Stimulated activated CD4-positive, alpha-beta T cell treated with anti-CD3 and anti-CD28 coated beads, Interleukin-4, amount 100 ng/mL, for 4 hours (primary cell): Measurements from ENCODE around the gene TRIM67.

Experiments used
- DNase-seq, 2 experiments: peaks; one replicate each; pipeline ENCODE4 v3.0.0-alpha.2; 2020

The TRIM67 gene

DNA sequence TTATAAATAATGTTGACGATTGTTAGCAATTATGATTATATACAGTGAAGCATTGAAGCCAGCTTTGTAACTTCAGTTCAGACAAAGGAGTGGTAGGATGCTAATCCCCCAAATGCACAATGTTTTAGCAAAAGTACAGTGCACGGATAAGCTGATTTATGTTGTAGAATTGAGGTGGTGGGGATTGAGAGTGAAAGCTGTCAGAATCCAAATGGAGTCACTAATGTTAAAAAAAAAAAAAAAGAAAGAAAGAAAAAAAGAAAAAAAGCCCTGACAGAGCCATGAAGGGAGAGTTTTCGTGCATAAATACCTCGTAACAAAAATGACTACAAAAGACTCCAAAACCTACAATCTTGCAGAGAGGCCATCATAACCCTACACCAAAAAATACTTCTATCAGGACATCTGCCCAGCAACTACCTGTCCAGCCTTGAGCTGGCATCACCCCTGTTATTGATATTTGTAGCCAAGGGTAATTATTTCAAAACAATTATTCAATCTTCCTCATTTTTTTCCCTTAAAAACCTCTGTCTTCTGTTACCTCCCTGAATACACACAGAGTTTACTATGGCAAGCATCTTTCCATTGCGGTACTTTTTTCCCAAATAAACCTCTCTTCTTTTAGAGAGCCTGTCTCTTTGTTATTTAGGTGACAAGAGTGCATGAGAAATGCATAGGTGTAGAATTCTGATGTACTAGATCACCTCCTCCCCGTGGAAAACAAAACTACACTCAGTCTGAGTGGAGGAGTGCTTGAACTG lies 2.5 kb upstream of the TRIM67 start:
- DNase-seq: no peak

DNA sequence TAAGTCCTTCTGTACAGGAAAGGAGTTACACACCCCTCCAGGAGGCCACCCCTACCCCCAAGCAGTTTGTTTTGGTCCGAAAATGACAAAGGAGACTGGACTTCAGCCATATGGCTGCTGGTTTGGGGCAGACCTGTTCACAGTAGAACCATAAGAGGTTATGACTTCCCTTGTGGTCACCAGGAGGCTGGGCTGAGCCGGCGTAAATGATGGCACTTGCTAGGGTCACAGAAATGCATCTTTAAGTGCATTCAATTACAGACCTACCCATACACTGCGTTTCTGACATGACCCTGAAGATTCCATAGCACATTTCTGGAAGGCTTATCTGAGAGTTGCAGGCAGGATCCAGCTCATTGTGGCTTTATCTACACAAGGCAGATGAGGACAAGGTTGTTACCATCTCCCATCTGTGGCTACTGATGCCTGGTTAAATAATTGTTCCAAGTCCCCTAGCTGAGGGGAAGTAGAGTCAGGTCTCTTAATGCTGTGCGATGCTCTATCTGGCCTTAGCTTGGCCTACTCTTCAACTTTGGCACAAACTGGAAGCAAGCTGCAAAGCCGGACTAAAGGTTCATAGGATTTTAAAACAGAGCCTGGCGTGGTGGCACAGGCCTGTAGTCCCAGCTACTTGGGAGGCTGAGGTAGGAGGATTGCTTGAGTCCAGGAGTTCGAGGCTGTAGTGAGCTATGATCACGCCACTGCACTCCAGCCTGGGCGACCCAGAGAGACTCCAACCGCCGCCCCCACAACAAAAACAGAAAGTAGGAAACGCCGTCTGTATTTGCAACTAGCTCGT lies 1.7 kb upstream of the TRIM67 start:
- no peak for DNase-seq

DNA sequence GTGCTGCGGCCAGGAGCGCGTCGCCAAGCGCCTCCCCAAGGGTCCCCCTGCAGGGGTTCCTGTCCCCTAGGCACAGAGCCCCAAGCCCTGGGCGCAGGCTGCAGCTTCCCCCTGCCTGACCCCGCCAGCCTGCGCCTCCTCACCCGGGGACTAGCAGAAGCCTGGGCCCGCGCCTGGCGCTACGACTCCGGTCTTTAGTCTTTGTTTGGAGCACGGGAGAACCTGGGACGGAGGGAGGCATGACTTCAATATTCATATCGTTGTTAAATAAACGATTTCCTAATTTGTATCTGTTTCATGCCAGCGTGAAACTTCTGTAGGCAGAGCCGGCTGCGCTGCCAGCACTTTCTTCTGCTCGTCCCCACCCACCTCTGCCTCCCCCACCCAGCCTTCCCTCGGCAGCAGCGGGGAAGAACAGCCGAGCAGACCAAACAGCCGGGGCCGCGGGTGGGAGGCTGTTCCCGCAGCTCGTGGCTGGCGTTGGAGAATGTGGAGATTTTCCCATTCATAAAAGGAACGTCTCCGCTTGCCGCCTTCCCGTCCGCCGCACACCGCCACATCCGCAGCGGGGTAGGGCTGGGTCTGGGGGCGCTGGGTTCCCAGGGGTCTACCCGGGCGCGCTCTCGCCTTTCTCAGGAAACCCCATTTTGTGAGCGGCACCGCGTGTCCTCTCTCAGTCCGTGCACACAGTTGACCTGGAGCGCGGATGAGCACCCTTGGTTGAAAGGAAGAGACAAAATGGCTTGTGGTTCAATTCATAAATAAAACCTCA lies 777 bp upstream of the TRIM67 start:
- no peak for DNase-seq

DNA sequence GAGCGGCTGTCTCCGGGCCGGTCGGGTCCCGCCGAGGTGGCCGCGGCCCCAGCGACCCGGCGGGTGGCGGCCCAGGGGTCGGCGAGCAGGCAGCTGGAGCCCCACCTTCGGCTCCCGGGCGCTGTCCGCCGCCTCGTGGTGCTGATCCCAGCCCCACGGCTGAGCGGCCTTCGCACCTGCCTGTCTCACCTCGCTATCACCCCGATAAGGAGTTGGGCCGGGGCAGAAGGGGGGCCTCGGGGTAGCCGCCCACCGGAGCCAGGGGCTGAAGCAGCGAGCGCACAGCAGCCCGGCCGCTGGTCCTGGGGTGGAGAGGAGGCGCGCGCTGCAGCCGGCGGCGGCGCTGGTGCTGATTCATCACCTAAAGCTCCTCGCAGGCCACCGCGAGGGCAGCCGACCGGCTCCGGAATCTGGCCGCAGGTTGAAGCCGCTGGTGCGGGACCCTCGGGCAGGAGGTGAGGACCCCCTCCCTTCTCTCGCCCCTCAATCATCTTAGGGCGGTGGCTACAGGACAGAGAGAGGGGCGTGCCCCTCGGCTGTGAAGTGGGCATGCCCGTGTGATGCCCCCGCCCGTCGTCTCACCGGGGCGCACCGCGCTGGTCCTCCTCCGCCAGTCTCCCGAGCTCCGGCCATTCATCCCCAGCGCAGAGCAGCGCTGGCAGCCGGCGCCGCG lies 575 bp downstream of the TRIM67 start:
- DNase-seq: peak in 1 of 2 experiments; percentile 34

DNA sequence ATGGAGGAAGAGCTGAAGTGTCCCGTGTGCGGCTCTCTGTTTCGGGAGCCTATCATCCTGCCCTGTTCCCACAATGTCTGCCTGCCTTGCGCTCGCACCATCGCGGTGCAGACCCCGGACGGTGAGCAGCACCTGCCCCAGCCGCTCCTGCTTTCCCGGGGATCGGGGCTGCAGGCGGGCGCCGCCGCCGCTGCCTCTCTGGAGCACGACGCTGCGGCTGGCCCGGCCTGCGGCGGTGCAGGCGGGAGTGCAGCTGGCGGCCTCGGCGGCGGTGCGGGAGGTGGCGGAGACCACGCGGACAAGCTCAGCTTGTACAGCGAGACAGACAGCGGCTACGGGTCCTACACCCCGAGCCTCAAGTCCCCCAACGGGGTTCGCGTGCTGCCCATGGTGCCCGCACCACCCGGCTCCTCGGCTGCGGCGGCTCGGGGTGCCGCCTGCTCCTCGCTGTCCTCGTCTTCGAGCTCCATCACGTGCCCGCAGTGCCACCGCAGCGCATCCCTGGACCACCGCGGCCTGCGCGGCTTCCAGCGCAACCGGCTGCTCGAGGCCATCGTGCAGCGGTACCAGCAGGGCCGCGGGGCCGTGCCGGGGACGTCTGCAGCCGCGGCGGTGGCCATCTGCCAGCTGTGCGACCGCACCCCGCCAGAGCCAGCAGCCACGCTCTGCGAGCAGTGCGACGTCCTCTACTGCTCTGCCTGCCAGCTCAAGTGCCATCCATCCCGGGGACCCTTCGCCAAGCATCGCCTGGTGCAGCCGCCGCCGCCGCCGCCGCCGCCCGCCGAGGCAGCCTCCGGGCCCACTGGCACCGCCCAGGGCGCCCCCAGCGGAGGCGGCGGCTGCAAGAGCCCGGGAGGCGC lies 1.3 kb downstream of the TRIM67 start:
- no peak for DNase-seq

DNA sequence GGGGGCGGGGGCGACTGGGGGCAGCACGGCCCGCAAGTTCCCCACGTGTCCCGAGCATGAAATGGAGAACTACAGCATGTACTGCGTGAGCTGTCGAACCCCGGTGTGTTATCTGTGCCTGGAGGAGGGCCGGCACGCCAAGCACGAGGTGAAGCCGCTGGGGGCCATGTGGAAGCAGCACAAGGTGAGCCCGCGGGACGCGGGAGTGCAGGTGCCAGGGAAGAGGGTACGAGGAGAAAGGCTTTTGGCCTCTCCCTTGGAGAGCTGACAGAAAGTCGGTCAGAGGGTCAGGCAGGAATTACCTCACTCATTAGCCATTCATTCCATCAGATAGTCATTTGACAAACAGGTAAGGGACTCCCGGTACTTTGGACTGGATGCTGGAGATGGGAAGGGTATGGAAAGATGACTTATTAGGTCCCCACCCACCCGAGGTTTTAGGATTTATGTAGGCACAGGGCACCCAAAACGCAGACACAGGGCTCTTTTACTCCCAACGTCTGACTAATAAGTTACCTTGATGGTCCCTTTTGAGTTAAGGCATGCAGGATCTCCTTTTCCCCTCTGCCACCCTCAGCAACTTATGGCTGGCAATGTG lies 2.1 kb downstream of the TRIM67 start:
- no peak for DNase-seq

DNA sequence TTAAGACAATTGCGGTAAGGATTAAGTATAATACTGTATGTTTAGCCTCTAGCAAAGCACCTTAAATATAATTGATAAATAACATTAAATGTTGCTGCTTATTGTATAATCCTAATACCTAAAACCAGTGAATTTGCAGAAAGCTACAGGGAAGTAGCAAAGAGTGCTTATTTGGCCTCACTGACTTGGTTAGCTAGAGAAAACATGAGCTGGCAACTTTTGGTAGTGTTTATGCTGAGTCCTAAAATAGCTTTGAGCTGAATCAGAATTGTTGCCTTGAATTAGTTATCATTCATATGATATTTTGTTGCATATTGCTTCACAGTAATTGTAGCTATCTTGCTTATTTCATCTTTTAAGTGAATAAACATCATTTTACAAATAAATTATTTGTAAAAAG lies 3.5 kb downstream of the TRIM67 start:
- no peak for DNase-seq

DNA sequence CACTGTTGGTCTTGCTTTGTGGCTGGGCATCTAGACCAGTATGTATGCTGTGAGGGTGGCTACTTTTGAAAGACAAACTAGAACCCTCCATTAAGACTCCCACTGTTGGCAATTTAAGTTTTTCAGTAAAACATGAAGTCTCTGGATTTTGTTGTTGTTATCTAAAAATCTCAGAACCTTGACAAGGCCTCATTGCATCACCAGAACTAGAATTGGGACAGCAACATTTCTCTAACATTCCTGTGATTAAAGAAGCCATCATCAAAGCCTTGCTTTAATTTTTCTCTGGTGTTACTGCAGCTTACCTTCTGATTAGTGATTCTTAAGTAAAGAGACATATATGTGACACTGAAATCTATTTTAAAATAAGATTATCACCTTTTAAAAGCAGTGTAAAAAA lies 4.5 kb downstream of the TRIM67 start:
- DNase-seq: no peak

DNA sequence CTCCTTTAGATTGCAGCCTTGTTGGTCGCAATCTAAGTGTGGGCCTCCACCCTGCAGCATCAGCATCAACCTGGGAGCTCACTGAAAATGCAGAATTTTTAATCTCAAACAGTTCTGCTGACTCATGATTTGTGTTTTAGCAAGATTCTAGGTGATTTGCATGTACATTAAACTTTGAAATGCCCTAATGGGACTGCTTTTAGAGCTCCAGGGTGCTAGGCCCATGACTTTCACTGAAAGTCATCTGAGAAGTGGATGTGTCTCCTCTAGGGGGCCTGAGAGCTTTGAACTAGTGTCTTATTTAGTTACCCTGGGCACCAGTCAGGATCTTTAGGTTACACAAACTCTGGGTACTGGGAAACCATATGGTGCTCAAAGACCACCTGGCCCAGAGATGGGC lies 9.0 kb downstream of the TRIM67 start:
- DNase-seq: no peak

DNA sequence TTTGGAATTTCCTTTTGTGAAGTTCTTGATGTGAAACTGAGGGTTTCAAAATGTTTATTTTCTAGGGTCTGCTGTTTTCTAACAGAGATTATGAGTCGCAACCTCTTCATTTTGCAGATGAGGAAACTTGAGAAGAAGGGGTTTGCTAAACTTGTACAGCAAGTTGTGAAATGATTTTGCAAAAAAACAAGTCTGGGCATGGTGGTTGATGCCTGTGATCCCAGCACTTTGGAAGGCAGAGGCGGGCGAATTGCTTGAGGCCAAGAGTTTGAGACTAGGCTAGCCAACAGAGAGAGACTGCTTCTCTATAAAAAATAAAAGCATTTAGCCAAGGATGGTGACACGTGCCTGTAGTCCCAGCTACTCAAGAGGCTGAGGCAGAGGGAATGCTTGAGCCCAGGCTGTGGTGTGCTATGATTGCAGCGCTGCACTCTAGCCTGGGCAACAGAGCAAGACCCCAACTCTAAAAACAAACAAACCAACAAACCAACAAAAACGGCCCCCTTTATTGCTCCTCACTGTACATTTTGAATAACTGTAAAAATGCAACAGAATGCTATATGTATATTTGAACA lies 9.9 kb downstream of the TRIM67 start:
- DNase-seq: no peak

DNA sequence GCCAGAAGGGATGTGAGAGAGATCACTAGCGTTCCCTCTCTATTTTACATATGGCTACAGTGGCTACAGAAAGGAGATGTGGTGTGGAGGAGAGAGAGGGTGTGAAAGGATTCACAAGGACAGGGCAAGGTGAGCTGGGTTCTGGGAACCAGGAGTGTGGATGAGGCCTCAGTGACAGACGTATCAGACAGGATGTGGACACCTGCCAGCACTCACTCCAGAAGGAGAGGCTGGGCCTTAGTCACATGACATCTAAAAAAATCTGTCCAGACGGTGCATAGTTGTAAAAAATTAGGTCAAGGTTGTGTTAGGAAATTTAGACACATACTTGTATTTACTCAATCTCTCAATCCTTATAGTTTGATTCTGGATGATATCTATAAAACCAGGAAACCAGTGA lies 10.6 kb downstream of the TRIM67 start:
- no peak for DNase-seq

DNA sequence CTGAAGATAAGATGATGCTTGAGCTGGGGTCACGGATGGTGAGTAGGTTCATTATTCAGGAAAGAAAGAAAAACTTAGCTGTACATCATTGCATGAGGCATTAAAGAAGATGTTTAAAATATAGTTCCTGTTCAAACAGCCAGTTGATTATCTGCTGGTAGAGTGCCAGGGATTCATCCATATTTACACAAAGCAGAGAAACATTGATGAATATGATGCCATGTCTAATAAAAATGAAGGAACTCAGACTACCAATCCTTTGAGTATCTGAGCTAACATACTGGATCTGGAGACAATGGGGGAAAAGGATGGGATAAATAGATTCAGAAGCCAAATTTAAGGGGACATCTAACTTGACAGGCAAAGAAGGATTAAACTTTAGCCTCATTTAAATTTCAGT lies 14.6 kb downstream of the TRIM67 start:
- DNase-seq: no peak

DNA sequence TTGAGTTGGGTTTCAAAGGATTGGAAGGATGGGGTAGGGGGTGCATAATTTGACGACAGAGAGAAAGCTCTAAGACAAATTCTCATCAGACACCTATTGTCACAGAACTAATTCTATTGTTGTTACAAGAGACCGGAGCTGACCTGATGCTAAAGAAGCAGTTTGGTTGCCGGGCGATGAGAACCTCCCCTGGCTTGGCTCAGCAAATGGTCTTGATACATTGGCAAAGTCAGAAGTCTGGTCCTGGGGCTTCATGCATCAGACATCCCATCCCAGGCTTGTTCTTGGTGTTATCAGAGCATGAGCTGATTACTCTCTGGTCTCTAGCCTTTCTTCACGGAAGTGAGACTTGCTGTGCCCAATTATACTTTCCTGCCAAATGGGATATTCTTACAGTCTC lies 15.4 kb downstream of the TRIM67 start:
- no peak for DNase-seq

DNA sequence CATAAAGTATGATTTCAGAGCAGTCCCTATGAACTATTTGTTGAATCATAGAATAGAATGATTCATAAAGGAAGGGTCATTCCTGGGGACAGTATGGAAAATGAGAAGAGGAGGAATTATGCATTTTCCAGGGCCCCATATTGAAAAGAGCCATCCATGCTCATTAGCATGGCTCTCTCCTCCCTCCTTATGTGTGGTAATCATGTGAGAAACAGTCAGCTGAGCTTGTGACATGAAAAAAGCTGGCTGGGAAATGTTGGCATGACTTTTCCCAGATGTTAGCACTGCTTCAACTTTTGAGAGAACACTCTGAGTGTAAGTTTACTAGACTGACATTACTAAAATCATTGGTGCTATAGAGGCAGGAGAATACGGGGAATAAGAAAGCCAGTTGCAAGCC lies 16.1 kb downstream of the TRIM67 start:
- DNase-seq: no peak

DNA sequence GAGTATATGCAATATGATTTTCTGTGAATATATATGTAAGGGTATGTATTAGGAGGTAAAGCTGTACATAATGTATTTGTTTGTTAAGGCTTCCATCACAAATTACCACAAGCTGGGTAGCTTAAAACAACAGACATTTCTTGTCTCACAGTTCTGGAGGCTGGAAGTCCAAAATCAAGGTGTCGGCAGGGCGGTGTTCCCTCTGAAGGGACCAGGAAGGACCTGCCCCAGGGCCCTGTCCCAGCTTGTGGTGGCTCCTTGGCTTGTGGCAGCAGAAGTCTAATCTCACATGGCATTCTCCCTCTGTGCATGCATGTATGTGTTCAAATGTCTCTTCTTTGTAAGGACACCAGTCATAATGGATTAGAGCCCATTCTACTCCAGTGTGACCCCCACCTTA lies 17.1 kb downstream of the TRIM67 start:
- DNase-seq: no peak

DNA sequence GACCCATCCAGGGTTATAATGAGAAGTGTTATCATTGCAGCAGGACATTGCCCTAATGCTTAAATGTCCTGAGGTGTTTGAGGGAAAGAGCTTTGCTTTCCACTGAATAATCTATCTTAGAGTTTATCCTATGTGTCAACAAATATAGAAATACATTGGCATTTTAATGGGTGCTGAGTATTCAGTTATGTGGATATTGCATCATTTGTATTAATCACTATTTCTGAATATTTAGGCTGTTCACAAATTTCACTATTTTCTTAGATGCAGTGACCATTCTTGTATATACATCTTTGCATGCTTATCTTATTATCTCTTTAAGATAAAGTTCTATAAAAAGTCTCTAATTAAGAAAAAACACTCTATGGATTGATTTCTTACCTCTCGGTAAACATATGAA lies 18.2 kb downstream of the TRIM67 start:
- no peak for DNase-seq

DNA sequence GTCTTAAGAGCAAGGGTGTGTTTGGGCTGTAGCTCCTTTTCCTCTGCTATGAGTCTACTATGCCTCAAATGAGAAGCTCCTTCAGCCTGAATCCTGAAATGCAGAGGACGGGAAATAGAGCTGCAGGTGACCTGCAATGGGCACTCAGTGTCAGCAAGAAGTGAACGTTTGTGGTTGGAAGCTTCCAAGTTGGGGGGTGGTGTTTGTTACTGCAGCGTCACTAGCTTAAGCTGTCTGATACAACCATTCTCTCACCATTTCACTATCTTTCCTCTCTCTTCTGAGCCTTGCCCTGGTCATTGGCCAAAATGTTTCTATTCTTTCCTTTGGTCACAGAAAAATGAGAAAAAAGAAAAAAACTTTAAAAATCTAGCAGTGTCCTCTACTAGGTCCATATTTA lies 19.4 kb downstream of the TRIM67 start:
- DNase-seq: no peak

DNA sequence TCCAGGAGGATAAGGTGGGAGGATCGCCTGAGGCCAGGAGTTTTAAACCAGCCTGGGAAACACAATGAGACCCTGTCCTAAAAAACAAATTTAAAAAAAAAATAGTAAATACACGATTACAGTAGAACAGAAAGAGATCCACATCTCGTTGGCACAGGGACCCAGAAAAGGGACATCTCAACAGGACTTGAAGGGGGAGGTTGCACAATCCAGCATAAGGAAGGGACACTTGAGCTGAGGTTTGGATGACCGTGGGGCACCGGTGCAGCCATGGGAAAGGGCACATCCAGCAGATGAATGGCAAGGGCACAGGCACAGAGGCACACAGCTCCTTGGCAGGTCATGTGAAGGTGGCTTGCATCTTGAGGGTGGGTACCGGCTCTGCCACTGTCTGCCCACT lies 20.5 kb downstream of the TRIM67 start:
- no peak for DNase-seq

DNA sequence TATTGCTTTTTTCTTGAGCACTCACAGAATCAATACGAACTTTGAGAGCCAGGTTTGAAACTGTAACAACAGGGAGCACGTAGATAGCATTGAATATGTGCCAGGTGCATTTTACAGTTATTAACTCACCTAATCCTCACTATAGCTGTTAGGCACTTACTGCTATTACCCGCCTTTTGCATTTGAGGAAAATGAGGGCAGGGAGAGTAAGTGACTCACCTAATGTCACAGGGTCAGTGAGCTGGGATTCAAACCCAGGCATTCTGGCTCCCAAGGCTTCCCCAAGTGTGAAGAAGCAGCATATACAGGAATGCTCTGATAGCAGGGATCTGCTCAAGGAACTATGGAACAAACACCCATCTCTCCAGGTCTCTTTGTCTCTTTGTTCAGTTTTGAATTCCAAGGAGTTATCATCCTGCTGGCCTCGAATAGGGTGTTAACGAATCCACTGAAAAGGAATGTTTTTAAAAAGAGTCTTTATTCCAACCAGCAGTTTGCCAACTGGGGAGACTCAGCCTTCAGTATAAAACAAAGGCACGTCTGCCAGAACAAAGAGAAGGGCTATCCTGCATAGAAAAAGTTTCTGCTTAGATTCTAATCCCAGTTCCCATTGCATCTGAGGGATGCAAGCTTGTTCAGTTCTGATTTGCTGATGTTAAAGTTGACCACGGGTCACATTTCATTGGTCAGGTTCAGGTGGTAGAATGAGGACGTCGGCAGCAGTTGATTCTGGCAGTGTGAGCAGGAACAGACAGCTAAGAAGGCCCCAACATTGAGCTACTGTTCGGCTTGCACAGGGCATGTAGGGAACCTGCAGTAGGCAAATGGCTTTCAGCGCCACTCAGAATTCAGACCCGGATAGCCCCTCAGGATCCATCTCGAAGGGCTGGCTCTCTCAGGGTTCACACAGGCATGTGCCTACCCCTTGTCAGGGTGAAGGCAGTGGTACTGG lies 22.1 kb downstream of the TRIM67 start:
- no peak for DNase-seq

DNA sequence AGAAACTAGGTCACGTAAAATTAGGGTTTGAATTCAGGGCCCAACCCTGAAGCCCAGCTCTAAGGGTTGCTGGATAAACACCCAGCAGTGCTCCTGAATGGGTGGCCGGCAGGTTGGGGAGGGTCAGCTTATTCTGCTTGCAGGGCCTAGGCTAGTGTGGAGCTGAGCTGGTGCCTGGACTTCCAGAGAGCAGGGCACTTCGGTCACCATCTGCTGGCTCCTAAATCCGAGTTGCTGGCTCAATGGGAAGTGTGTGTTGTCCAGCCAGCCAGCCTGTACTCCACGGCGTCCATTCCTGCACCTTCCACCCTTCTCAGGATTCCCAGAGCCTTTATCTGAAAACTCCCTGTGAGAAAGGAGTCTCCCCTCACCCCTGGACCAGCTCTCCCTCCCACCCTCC lies 23.0 kb downstream of the TRIM67 start:
- DNase-seq: no peak
